GM10847 (cell line): ENCODE results near the gene MLST8.

ENCODE experiments used
- POLR2A ChIP-seq: IDR thresholded peaks from 2 replicates; pipeline ENCODE4 v1.6.1; 2011; ENCODE audit not compliant: insufficient read length; ENCODE audit errors: extremely low read depth

The MLST8 gene

GRCh38 chr16:2170080-2170479, 35.2 kb upstream of the MLST8 start:
- TF ChIP-seq POLR2A, result no peak

GRCh38 chr16:2170587-2171435, 34.4 kb upstream of the MLST8 start:
- no peak for TF ChIP-seq POLR2A

GRCh38 chr16:2171601-2172178, 33.6 kb upstream of the MLST8 start:
- no peak for TF ChIP-seq POLR2A

GRCh38 chr16:2172688-2173335, 32.4 kb upstream of the MLST8 start:
- no peak for TF ChIP-seq POLR2A

GRCh38 chr16:2173366-2173765, 31.9 kb upstream of the MLST8 start:
- TF ChIP-seq POLR2A, result no peak

GRCh38 chr16:2173916-2174315, 31.3 kb upstream of the MLST8 start:
- TF ChIP-seq POLR2A, result no peak

- no peak for TF ChIP-seq POLR2A
Observed at GRCh38 chr16:2174396-2175131, 30.7 kb upstream of the MLST8 start.

GRCh38 chr16:2175454-2175853, 29.8 kb upstream of the MLST8 start:
- no peak for TF ChIP-seq POLR2A

- TF ChIP-seq POLR2A, result no peak
Observed at GRCh38 chr16:2176047-2176446, 29.2 kb upstream of the MLST8 start.

- no peak for TF ChIP-seq POLR2A
Observed at GRCh38 chr16:2177101-2177500, 28.2 kb upstream of the MLST8 start.

GRCh38 chr16:2177561-2177960, 27.7 kb upstream of the MLST8 start:
- TF ChIP-seq POLR2A, result no peak

- no peak for TF ChIP-seq POLR2A
Observed at GRCh38 chr16:2178321-2179106, 26.7 kb upstream of the MLST8 start.

- no peak for TF ChIP-seq POLR2A
Observed at GRCh38 chr16:2179107-2179501, 26.1 kb upstream of the MLST8 start.

GRCh38 chr16:2179576-2179975, 25.7 kb upstream of the MLST8 start:
- TF ChIP-seq POLR2A, result no peak

- no peak for TF ChIP-seq POLR2A
Observed at GRCh38 chr16:2180461-2180860, 24.8 kb upstream of the MLST8 start.
